Measurements from ENCODE around the gene CACNA1I.

DNA sequence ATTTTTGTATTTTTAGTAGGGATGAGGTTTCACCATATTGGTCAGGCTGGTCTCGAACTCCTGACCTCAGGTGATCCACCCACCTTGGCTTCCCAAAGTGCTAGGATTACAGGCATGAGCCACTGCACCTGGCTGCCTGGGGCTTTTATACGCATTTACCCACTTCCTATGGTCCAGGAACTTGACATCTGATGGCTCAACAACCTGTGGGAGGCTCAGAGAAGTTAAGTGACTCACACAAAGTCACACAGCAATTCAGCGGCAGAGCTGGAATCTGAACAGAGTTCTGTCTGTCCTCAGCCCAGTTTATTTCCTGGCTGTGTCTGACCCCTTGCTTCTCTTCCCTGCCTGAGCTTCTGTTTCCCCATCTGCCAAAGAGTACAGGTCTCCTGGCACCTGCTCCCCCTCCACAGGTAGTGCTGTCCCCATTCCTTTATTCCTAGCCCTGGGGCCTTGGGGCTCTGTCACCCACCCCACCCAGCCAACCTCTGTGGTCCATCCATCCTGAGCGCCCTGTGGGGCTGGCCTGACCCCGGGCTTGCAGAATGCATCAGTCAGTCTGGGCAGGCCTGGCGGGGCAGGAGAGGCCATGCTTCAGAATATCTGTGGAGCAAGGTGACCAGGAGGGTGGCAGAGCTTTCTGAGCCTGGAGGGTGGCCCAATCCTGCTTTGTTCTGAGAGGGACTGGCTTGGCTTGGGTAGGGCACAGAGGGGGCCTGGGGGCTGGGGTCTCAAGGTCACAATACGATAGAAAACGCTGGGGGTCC is 50.6 kb downstream of the CACNA1I start:
- no peak for TF ChIP-seq NRF1 (IDR thresholded peaks at IDR 0.05; ENCODE audit: low read depth, low read length)
- TF ChIP-seq, protein P1, sequence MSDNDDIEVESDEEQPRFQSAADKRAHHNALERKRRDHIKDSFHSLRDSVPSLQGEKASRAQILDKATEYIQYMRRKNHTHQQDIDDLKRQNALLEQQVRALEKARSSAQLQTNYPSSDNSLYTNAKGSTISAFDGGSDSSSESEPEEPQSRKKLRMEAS (IDR thresholded peaks at IDR 0.05; ENCODE audit: low read depth) = no peak
- TF ChIP-seq, protein P2, sequence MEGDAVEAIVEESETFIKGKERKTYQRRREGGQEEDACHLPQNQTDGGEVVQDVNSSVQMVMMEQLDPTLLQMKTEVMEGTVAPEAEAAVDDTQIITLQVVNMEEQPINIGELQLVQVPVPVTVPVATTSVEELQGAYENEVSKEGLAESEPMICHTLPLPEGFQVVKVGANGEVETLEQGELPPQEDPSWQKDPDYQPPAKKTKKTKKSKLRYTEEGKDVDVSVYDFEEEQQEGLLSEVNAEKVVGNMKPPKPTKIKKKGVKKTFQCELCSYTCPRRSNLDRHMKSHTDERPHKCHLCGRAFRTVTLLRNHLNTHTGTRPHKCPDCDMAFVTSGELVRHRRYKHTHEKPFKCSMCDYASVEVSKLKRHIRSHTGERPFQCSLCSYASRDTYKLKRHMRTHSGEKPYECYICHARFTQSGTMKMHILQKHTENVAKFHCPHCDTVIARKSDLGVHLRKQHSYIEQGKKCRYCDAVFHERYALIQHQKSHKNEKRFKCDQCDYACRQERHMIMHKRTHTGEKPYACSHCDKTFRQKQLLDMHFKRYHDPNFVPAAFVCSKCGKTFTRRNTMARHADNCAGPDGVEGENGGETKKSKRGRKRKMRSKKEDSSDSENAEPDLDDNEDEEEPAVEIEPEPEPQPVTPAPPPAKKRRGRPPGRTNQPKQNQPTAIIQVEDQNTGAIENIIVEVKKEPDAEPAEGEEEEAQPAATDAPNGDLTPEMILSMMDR (IDR thresholded peaks at IDR 0.05) = no peak
- TF ChIP-seq, protein P3, sequence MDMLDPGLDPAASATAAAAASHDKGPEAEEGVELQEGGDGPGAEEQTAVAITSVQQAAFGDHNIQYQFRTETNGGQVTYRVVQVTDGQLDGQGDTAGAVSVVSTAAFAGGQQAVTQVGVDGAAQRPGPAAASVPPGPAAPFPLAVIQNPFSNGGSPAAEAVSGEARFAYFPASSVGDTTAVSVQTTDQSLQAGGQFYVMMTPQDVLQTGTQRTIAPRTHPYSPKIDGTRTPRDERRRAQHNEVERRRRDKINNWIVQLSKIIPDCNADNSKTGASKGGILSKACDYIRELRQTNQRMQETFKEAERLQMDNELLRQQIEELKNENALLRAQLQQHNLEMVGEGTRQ (IDR thresholded peaks at IDR 0.05; ENCODE audit: borderline replicate concordance, low read depth, low read length) = no peak
- TF ChIP-seq, protein P4, sequence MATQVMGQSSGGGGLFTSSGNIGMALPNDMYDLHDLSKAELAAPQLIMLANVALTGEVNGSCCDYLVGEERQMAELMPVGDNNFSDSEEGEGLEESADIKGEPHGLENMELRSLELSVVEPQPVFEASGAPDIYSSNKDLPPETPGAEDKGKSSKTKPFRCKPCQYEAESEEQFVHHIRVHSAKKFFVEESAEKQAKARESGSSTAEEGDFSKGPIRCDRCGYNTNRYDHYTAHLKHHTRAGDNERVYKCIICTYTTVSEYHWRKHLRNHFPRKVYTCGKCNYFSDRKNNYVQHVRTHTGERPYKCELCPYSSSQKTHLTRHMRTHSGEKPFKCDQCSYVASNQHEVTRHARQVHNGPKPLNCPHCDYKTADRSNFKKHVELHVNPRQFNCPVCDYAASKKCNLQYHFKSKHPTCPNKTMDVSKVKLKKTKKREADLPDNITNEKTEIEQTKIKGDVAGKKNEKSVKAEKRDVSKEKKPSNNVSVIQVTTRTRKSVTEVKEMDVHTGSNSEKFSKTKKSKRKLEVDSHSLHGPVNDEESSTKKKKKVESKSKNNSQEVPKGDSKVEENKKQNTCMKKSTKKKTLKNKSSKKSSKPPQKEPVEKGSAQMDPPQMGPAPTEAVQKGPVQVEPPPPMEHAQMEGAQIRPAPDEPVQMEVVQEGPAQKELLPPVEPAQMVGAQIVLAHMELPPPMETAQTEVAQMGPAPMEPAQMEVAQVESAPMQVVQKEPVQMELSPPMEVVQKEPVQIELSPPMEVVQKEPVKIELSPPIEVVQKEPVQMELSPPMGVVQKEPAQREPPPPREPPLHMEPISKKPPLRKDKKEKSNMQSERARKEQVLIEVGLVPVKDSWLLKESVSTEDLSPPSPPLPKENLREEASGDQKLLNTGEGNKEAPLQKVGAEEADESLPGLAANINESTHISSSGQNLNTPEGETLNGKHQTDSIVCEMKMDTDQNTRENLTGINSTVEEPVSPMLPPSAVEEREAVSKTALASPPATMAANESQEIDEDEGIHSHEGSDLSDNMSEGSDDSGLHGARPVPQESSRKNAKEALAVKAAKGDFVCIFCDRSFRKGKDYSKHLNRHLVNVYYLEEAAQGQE (IDR thresholded peaks at IDR 0.05; ENCODE audit: low read depth, low read length) = no peak
- no peak for TF ChIP-seq FOXM1 (IDR thresholded peaks at IDR 0.05; ENCODE audit: low read depth)

Data from SK-N-SH (cell line).